ENCODE measurements around the gene CARS1. TPM values are rescaled to one million over a fixed set of nuclear protein-coding genes. Genes with fewer than 3 reads are reported as not detected.

CARS1 gene
- polyA plus RNA-seq, 3 donors = 30.9 to 46.8 (median 35.7) TPM

DNA sequence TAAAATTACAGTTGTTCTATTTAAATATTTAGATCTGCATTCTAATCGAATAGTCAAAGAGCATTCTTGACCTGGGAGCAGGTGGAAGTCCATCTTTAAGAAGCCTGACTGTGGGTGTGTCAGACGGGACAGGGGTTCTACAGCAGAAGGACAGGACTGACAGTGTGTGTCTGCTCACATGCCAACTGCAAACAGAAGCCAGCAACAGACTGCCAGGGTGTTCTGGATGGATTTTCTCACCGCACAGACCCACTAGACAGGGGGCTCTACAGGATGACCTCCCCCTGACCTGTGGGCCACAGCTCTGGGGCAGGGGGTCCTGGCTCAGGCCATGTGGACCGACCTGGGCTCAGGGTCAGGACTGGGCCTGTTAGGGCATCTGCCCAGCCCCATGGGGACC, 42.3 kb downstream of the CARS1 start:
- H4K20me1 ChIP-seq (ENCODE audit: insufficient read depth, low read length) = no peaks in the 10 kb centered on the region
- no peak overlapping the region for H3K27ac ChIP-seq (ENCODE audit: low read depth in 1 of 2, low read length in 2 of 2)
- H3K9ac ChIP-seq (ENCODE audit: insufficient read depth, low read length, poor library complexity, severe bottlenecking) = no peak overlapping the region
- peaks cover 17% of the 10 kb centered on the region for H3K4me1 Mint-ChIP-seq
- WGBS (ENCODE audit: insufficient coverage) = 92% methylated on average over 4 of the region's 4 CpGs
- no peaks in the 10 kb centered on the region for H3K79me2 ChIP-seq (ENCODE audit: insufficient read depth, low read length)
- H2AFZ ChIP-seq (ENCODE audit: insufficient read depth, low read depth, low read length, poor library complexity, severe bottlenecking) = no peak overlapping the region
- H3K4me3 ChIP-seq (replicated peaks in 1 of 3; ENCODE audit: low read depth in 2 of 3, low read length in 3 of 3) = no peak overlapping the region
- H3K36me3 ChIP-seq (replicated peaks in 1 of 2; ENCODE audit: control insufficient read depth in 1 of 2, insufficient read depth in 2 of 2, low read length in 2 of 2) = peaks cover 81 to 99% of the 10 kb centered on the region in 2 donors
- DNase-seq = no peak
- peaks cover 0 to 2% (median 0%) of the 10 kb centered on the region in 3 donors for H3K27me3 Mint-ChIP-seq (ENCODE audit: low read depth in 3 of 3)
- no peak overlapping the region for H3K4me3 Mint-ChIP-seq
- H3K27me3 ChIP-seq (ENCODE audit: control insufficient read depth in 2 of 2, insufficient read depth in 2 of 2, low read length in 2 of 2) = no peaks in the 10 kb centered on the region
- H3K4me2 ChIP-seq (replicated peaks; ENCODE audit: extremely low read depth, low read length, poor library complexity, severe bottlenecking) = no peak overlapping the region
- H3K9me3 ChIP-seq (replicated peaks in 1 of 2; ENCODE audit: control insufficient read depth in 1 of 2, insufficient read depth in 1 of 2, low read length in 2 of 2) = no peaks in the 10 kb centered on the region
- TF ChIP-seq, protein P1, sequence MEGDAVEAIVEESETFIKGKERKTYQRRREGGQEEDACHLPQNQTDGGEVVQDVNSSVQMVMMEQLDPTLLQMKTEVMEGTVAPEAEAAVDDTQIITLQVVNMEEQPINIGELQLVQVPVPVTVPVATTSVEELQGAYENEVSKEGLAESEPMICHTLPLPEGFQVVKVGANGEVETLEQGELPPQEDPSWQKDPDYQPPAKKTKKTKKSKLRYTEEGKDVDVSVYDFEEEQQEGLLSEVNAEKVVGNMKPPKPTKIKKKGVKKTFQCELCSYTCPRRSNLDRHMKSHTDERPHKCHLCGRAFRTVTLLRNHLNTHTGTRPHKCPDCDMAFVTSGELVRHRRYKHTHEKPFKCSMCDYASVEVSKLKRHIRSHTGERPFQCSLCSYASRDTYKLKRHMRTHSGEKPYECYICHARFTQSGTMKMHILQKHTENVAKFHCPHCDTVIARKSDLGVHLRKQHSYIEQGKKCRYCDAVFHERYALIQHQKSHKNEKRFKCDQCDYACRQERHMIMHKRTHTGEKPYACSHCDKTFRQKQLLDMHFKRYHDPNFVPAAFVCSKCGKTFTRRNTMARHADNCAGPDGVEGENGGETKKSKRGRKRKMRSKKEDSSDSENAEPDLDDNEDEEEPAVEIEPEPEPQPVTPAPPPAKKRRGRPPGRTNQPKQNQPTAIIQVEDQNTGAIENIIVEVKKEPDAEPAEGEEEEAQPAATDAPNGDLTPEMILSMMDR (IDR thresholded peaks at IDR 0.05) = no peak
- H3K9me3 Mint-ChIP-seq = peaks cover 0 to 2% (median 0%) of the 10 kb centered on the region in 7 donors
- H3K27ac Mint-ChIP-seq = no peak overlapping the region
- H3K36me3 Mint-ChIP-seq = peaks cover 75 to 100% of the 10 kb centered on the region in 2 donors
- intact Hi-C loops (cut with micrococcal nuclease) = no loop called here
- peaks cover 16% of the 10 kb centered on the region in 2 donors for H3K4me1 ChIP-seq (ENCODE audit: control insufficient read depth in 1 of 2, insufficient read depth in 2 of 2, low read length in 2 of 2)

DNA sequence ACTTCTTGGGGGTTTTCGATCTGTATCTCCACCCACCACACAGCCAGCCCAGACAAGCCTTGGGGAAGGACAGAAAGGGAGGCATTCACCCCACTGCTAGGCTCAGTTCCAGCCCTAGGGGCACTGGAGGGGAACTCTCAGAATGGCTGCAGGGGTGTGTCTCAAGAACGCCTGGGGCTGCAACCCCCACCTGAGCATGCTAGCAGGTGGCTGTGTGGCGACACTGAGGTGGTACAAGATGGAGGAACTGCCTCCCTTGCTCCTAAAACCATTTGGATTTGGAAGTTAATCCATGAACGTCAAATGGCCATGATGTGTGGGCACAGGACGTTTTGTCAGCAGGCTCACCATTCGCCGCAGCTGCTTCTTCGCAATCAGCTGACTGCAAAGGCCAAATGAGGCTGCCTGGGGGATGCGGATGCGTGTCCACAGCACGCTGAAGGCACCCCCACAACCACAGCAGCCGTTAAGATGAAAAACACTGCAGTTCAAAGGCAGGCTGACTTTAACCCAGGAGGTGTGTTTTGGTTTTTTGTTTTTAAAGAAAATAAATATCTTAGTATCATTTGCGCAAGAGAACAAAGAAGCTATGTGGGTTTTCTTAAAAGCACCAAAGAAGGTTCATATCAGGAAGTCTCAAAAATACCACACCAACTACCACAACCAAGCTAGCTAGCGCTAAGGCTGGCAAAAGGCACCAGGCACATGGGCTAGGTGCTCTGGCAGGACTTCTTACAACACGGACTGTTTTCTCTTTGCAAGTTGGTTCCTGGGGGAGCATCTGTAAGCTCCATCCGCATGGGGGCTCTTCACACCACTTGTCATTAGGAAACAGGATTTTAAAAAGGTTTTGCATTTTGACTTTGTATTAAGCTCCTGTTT, 42.9 kb downstream of the CARS1 start:
- Histone ChIP-seq H3K4me1 (ENCODE audit: control insufficient read depth in 1 of 2, insufficient read depth in 2 of 2, low read length in 2 of 2) (peaks cover 16% of the 10 kb centered on the region in 2 donors), H3K27ac (ENCODE audit: low read depth in 1 of 2, low read length in 2 of 2) (no peak overlapping the region), H3K36me3 (replicated peaks in 1 of 2; ENCODE audit: control insufficient read depth in 1 of 2, insufficient read depth in 2 of 2, low read length in 2 of 2) (peaks cover 83 to 99% of the 10 kb centered on the region in 2 donors), H2AFZ (ENCODE audit: insufficient read depth, low read depth, low read length, poor library complexity, severe bottlenecking) (no peak overlapping the region), H3K4me3 (replicated peaks in 1 of 3; ENCODE audit: low read depth in 2 of 3, low read length in 3 of 3) (no peak overlapping the region), H3K9me3 (replicated peaks in 1 of 2; ENCODE audit: control insufficient read depth in 1 of 2, insufficient read depth in 1 of 2, low read length in 2 of 2) (no peaks in the 10 kb centered on the region), H3K9ac (ENCODE audit: insufficient read depth, low read length, poor library complexity, severe bottlenecking) (no peak overlapping the region), H4K20me1 (ENCODE audit: insufficient read depth, low read length) (no peaks in the 10 kb centered on the region), H3K27me3 (ENCODE audit: control insufficient read depth in 2 of 2, insufficient read depth in 2 of 2, low read length in 2 of 2) (no peaks in the 10 kb centered on the region), H3K4me2 (replicated peaks; ENCODE audit: extremely low read depth, low read length, poor library complexity, severe bottlenecking) (no peak overlapping the region), H3K79me2 (ENCODE audit: insufficient read depth, low read length) (no peaks in the 10 kb centered on the region)
- Mint-ChIP-seq H3K4me1 (peaks cover 17% of the 10 kb centered on the region), H3K9me3 (peaks cover 0 to 2% (median 0%) of the 10 kb centered on the region in 7 donors), H3K27me3 (ENCODE audit: low read depth in 3 of 3) (peaks cover 0 to 2% (median 0%) of the 10 kb centered on the region in 3 donors), H3K27ac (no peak overlapping the region), H3K36me3 (peaks cover 76 to 100% of the 10 kb centered on the region in 2 donors), H3K4me3 (no peak overlapping the region)
- intact Hi-C loops (cut with micrococcal nuclease) = no loop called here
- TF ChIP-seq, protein P1 (IDR thresholded peaks at IDR 0.05) = no peak
- 81% methylated on average over 7 of the region's 16 CpGs for WGBS (ENCODE audit: insufficient coverage)
- DNase-seq = no peak

Measured in CD14-positive monocyte (primary cell).